Measurements from ENCODE around the gene DNAH5. TPM values are rescaled to one million over a fixed set of nuclear protein-coding genes. Genes with fewer than 3 reads are reported as not detected.

Gene DNAH5
- total RNA-seq, 1 donor, result 1.3 TPM

DNA sequence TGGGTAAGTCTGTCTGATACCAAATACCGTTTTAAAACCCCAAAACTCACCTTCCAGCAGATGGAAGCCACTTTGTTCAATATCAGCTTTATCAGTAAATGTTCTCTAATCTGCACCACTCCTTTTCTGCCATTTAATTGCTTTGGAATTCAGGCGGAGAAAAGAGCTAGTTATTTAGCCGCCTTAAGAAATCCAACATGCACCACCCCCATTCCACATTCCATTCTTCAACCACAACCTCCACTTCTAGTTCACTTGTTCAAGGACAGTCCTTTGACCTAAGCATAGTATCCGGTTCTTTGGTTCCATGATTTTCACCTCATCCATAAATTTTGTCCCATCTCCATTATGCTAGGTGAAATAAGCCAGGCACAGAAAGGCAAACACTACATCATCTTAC, 240.1 kb downstream of the DNAH5 start:
- DNase-seq (ENCODE audit: low read depth), result no peak
- H3K4me3 ChIP-seq (ENCODE audit: low read depth, low read length), result no peak overlapping the region
- TF ChIP-seq, protein P1, sequence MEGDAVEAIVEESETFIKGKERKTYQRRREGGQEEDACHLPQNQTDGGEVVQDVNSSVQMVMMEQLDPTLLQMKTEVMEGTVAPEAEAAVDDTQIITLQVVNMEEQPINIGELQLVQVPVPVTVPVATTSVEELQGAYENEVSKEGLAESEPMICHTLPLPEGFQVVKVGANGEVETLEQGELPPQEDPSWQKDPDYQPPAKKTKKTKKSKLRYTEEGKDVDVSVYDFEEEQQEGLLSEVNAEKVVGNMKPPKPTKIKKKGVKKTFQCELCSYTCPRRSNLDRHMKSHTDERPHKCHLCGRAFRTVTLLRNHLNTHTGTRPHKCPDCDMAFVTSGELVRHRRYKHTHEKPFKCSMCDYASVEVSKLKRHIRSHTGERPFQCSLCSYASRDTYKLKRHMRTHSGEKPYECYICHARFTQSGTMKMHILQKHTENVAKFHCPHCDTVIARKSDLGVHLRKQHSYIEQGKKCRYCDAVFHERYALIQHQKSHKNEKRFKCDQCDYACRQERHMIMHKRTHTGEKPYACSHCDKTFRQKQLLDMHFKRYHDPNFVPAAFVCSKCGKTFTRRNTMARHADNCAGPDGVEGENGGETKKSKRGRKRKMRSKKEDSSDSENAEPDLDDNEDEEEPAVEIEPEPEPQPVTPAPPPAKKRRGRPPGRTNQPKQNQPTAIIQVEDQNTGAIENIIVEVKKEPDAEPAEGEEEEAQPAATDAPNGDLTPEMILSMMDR (IDR thresholded peaks at IDR 0.05; ENCODE audit: insufficient read depth, low read depth, low read length), result no peak

DNA sequence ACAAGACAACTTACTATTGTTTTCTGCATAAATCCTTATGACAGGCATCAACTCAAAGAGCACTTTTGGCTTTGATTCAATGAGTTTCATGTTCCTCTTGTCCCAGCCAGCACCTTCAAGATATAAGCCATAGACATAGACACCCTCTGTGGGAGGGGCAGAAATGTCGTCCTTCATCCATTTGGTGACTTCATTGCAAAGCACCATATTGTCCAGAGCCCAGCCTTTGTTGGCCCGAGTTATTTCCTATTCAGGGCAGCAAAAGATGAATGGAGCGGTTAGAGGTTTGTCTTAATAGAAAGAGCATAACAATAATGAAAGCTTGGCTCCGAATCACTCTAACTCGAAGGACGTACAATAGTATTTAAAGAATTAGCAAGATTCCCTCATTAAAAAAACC, 243.9 kb downstream of the DNAH5 start:
- no peak overlapping the region for H3K4me3 ChIP-seq (ENCODE audit: low read depth, low read length)
- DNase-seq (ENCODE audit: low read depth), result no peak
- TF ChIP-seq, protein P1 (IDR thresholded peaks at IDR 0.05; ENCODE audit: insufficient read depth, low read depth, low read length), result no peak

DNA sequence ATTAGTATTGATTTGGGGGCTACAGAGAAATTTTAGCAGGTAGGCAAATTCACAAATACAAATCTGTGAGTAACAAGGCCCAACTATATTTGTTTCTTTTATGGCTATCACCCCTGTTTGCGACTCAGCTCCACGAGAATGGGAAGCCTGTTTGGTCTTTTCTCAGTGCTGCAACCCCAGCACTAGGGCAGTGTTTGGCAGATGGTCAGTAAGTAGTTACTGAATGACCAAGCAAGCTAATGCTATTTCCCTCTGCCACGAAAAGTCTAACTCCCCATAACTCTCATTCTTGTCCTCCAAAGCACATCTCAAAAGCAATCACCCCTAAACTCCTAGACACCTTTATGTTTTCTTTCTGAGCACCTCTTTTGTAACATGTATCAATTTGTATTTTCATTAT, 245.6 kb downstream of the DNAH5 start:
- DNase-seq (ENCODE audit: low read depth), result no peak
- TF ChIP-seq, protein P1 (IDR thresholded peaks at IDR 0.05; ENCODE audit: insufficient read depth, low read depth, low read length), result no peak
- no peak overlapping the region for H3K4me3 ChIP-seq (ENCODE audit: low read depth, low read length)

DNA sequence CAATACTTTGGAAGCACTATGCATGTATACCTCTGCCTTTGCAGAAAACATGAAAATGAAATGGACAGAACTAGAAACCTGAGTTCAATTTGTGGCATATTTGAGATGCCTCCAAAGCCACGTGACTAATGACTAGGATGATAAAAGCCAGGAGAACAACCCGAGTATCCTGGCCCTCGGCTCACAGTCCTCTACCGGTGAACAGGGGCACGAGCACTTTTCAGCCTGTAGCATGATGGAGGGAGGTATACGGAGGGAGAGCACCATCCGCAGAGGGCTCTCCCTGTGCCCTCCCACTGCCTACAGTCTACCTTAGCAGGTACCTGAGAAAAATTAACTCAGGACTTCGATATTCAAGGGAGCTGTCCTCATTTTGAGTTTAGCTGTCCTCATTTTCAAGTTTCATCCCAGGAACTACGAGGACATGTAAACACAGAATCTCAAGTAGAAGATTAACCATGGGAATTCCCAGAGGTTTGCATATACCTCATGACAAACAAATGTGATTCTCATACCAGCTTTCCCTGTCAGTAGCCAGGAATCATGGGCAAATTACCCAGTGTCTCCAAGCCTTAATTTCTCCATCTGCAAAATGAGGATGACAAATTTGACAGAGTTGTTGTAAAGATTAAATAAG, 249.3 kb downstream of the DNAH5 start:
- TF ChIP-seq, protein P1 (IDR thresholded peaks at IDR 0.05; ENCODE audit: insufficient read depth, low read depth, low read length), result no peak
- DNase-seq (ENCODE audit: low read depth), result no peak
- no peak overlapping the region for H3K4me3 ChIP-seq (ENCODE audit: low read depth, low read length)

DNA sequence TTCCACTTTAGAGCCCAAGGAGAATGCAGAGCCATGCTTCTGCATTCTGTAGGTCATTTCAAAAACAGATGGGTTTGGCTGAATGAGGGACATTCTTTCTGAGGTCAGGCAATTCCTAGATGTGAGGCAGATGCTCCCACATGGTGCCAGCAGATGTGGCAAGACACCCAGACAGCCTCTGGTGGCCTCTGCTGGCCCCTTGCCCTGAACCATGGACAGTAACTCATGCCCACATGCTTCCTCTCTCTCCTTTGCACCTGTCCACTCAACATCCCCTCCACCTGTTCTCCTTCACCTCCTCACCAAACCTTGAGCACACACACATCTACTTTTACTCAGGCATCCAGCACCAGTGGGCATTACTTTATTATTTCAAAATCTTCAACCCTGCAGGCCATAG, 252.3 kb downstream of the DNAH5 start:
- DNase-seq (ENCODE audit: low read depth), result no peak

DNA sequence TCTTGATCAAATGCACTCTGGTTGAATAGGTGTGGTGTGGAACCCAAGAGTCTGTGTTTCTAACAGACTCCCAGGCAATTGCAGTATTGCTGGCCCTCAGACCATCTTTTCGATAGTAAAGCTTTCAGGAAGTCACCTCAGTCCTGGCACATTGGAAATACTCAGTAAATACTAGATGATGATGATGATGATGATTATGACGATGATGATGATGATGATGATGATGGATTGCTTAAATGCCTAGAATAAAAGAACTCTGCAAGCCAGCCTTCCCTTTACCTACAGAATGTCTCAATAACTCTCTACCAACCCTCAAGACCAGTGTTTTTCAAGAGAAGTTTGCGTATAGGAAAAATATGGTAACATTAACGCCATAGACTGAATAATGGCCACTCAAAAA, 268.0 kb downstream of the DNAH5 start:
- no peak overlapping the region for H3K4me3 ChIP-seq (ENCODE audit: low read depth, low read length)
- TF ChIP-seq, protein P1 (IDR thresholded peaks at IDR 0.05; ENCODE audit: insufficient read depth, low read depth, low read length), result no peak
- DNase-seq (ENCODE audit: low read depth), result no peak

More for the DNA sequence above, 252.3 kb downstream of the DNAH5 start:
- TF ChIP-seq, protein P1 (IDR thresholded peaks at IDR 0.05; ENCODE audit: insufficient read depth, low read depth, low read length), result no peak
- no peak overlapping the region for H3K4me3 ChIP-seq (ENCODE audit: low read depth, low read length)

DNA sequence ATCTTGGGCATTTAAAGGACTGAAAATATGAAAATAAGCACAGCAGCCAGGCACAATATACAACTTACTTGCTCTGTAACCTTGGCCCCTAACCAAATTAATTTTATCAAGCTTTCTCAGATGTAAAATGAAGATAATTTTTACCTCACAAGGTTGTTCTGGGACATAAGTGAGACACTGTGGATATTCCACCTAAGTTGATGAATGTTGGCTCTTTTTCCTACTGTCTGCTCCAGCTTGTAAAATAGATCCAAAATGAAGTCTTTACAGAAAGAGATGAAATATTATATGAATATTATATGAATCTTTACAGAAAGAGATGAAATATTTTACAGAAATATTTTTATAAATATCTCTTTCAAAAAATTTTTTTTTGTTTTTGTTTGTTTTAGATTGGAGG, 270.1 kb downstream of the DNAH5 start:
- TF ChIP-seq, protein P1 (IDR thresholded peaks at IDR 0.05; ENCODE audit: insufficient read depth, low read depth, low read length), result no peak
- DNase-seq (ENCODE audit: low read depth), result no peak
- no peak overlapping the region for H3K4me3 ChIP-seq (ENCODE audit: low read depth, low read length)
